ENCODE results near the gene COL18A1.

Gene COL18A1

GRCh38 chr21:45510466-45510955 lies 105.5 kb downstream of the COL18A1 start:
- no peak for DNase-seq (ENCODE audit: extremely low spot score)
- TF ChIP-seq, protein P1, sequence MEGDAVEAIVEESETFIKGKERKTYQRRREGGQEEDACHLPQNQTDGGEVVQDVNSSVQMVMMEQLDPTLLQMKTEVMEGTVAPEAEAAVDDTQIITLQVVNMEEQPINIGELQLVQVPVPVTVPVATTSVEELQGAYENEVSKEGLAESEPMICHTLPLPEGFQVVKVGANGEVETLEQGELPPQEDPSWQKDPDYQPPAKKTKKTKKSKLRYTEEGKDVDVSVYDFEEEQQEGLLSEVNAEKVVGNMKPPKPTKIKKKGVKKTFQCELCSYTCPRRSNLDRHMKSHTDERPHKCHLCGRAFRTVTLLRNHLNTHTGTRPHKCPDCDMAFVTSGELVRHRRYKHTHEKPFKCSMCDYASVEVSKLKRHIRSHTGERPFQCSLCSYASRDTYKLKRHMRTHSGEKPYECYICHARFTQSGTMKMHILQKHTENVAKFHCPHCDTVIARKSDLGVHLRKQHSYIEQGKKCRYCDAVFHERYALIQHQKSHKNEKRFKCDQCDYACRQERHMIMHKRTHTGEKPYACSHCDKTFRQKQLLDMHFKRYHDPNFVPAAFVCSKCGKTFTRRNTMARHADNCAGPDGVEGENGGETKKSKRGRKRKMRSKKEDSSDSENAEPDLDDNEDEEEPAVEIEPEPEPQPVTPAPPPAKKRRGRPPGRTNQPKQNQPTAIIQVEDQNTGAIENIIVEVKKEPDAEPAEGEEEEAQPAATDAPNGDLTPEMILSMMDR (IDR thresholded peaks at IDR 0.05; ENCODE audit: control extremely low read depth, extremely low read depth, low read depth, missing control alignments) = no peak
- CTCF ChIA-PET = no interaction called here
- POLR2A ChIA-PET = no interaction called here

DNA sequence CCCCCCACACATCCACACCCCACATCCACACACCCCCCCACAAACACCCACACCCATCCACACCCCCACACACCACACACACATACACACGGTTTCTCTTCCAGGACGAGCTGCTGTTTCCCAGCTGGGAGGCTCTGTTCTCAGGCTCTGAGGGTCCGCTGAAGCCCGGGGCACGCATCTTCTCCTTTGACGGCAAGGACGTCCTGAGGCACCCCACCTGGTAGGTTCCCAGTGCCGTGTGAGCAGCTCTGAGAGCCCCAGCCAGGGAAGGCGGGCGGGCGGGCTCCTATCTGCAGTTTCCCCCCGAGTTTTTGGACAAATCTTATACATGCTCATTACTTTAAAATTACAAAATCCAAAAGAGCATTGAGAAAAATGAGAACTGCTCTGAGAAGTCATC lies 106.0 kb downstream of the COL18A1 start:
- ChIA-PET POLR2A (no interaction called here), CTCF (no interaction called here)
- no peak for DNase-seq (ENCODE audit: extremely low spot score)
- TF ChIP-seq, protein P1 (IDR thresholded peaks at IDR 0.05; ENCODE audit: control extremely low read depth, extremely low read depth, low read depth, missing control alignments) = no peak

GRCh38 chr21:45511661-45512431 lies 106.9 kb downstream of the COL18A1 start:
- DNase-seq (ENCODE audit: extremely low spot score) = no peak
- CTCF ChIA-PET = no interaction called here
- TF ChIP-seq, protein P1 (IDR thresholded peaks at IDR 0.05; ENCODE audit: control extremely low read depth, extremely low read depth, low read depth, missing control alignments) = no peak
- POLR2A ChIA-PET = no interaction called here

DNA sequence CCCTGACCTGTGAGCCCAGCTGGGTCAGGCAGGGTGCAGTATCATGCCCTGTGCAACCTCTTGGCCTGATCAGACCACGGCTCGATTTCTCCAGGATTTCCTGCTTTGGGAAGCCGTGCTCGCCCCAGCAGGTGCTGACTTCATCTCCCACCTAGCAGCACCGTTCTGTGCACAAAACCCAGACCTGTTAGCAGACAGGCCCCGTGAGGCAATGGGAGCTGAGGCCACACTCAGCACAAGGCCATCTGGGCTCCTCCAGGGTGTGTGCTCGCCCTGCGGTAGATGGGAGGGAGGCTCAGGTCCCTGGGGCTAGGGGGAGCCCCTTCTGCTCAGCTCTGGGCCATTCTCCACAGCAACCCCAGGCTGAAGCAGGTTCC lies 107.6 kb downstream of the COL18A1 start:
- no peak for DNase-seq (ENCODE audit: extremely low spot score)
- POLR2A ChIA-PET = no interaction called here
- CTCF ChIA-PET = no interaction called here
- TF ChIP-seq, protein P1 (IDR thresholded peaks at IDR 0.05; ENCODE audit: control extremely low read depth, extremely low read depth, low read depth, missing control alignments) = no peak

DNA sequence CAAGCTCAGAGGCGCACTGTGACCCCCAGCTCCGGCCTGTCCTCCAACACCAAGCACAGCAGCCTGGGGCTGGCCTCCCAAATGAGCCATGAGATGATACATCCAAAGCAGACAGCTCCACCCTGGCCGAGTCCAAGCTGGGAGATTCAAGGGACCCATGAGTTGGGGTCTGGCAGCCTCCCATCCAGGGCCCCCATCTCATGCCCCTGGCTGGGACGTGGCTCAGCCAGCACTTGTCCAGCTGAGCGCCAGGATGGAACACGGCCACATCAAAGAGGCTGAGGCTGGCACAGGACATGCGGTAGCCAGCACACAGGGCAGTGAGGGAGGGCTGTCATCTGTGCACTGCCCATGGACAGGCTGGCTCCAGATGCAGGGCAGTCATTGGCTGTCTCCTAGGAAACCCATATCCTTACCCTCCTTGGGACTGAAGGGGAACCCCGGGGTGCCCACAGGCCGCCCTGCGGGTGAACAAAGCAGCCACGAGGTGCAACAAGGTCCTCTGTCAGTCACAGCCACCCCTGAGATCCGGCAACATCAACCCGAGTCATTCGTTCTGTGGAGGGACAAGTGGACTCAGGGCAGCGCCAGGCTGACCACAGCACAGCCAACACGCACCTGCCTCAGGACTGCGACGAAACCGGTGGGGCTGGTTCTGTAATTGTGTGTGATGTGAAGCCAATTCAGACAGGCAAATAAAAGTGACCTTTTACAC lies 108.2 kb downstream of the COL18A1 start:
- TF ChIP-seq, protein P1 (IDR thresholded peaks at IDR 0.05; ENCODE audit: control extremely low read depth, extremely low read depth, low read depth, missing control alignments) = no peak
- POLR2A ChIA-PET = no interaction called here
- DNase-seq (ENCODE audit: extremely low spot score) = no peak
- CTCF ChIA-PET = no interaction called here

- ChIA-PET CTCF (no interaction called here), POLR2A (no interaction called here)
- TF ChIP-seq, protein P1 (IDR thresholded peaks at IDR 0.05; ENCODE audit: control extremely low read depth, extremely low read depth, low read depth, missing control alignments) = no peak
- no peak for DNase-seq (ENCODE audit: extremely low spot score)
Observed at GRCh38 chr21:45513741-45514310, 108.9 kb downstream of the COL18A1 start.

Data from GM10248 (cell line).